PFSK-1 (cell line): Measurements from ENCODE around the gene RAB7A.

Source experiments
- FOXP2 ChIP-seq: optimal IDR thresholded peaks from 2 replicates; pipeline ENCODE3; 2011; ENCODE audit warnings: borderline replicate concordance, control low read depth, inconsistent platforms; ENCODE audit not compliant: insufficient read depth; ENCODE audit errors: extremely low read length, extremely low read depth
- POLR2AphosphoS5 ChIP-seq: IDR thresholded peaks from 2 replicates; pipeline ENCODE4 v1.6.1; 2012; ENCODE audit warnings: low read depth, mild to moderate bottlenecking, control low read depth, low read length, moderate library complexity
- REST ChIP-seq, 2 experiments: IDR thresholded peaks; 2 replicates each; pipeline versions ENCODE4 v1.6.1 to v1.8.0; 2011 to 2012; ENCODE audit warnings: low read depth in 2 of 2, low read length in 2 of 2, control low read depth in 1 of 2, inconsistent platforms in 1 of 2, mild to moderate bottlenecking in 1 of 2, moderate library complexity in 1 of 2; ENCODE audit not compliant: insufficient read depth in 1 of 2
- SIN3A ChIP-seq: IDR thresholded peaks from 2 replicates; pipeline ENCODE4 v1.6.1; 2012; ENCODE audit warnings: mild to moderate bottlenecking, low read length, moderate library complexity, borderline replicate concordance; ENCODE audit not compliant: insufficient read depth
- TAF1 ChIP-seq: IDR thresholded peaks from 2 replicates; pipeline ENCODE4 v1.6.1; 2012; ENCODE audit warnings: low read length, control low read depth, borderline replicate concordance; ENCODE audit not compliant: insufficient read depth

RAB7A gene

GRCh38 chr3:128749035-128749434 lies 23.1 kb downstream of the RAB7A start:
- TF ChIP-seq REST (IDR thresholded peaks at IDR 0.05; ENCODE audit: insufficient read depth in 1 of 2, low read depth in 2 of 2, low read length in 2 of 2), result no peak
- TF ChIP-seq TAF1, result no peak
- no peak for TF ChIP-seq POLR2AphosphoS5
- TF ChIP-seq SIN3A, result no peak
- no peak for TF ChIP-seq FOXP2

GRCh38 chr3:128753715-128754114 lies 27.7 kb downstream of the RAB7A start:
- TF ChIP-seq SIN3A (no peak), POLR2AphosphoS5 (no peak), REST (IDR thresholded peaks at IDR 0.05; ENCODE audit: insufficient read depth in 1 of 2, low read depth in 2 of 2, low read length in 2 of 2) (no peak), TAF1 (no peak), FOXP2 (no peak)

- no peak for TF ChIP-seq SIN3A
- no peak for TF ChIP-seq TAF1
- no peak for TF ChIP-seq REST (IDR thresholded peaks at IDR 0.05; ENCODE audit: insufficient read depth in 1 of 2, low read depth in 2 of 2, low read length in 2 of 2)
- no peak for TF ChIP-seq POLR2AphosphoS5
- no peak for TF ChIP-seq FOXP2
Measured at GRCh38 chr3:128760042-128760441, 34.1 kb downstream of the RAB7A start.

GRCh38 chr3:128760881-128761280 lies 34.9 kb downstream of the RAB7A start:
- no peak for TF ChIP-seq REST (IDR thresholded peaks at IDR 0.05; ENCODE audit: insufficient read depth in 1 of 2, low read depth in 2 of 2, low read length in 2 of 2)
- TF ChIP-seq POLR2AphosphoS5, result no peak
- no peak for TF ChIP-seq SIN3A

- TF ChIP-seq FOXP2 (no peak), REST (IDR thresholded peaks at IDR 0.05; ENCODE audit: insufficient read depth in 1 of 2, low read depth in 2 of 2, low read length in 2 of 2) (no peak)
Measured at GRCh38 chr3:128761392-128761791, 35.4 kb downstream of the RAB7A start.
